ENCODE measurements around the gene LRRC1. TPM values are rescaled to one million over a fixed set of nuclear protein-coding genes. Genes with fewer than 3 reads are reported as not detected.
A peak's percentile ranks its signal among the peaks of the same experiment; 100 is the strongest.

The LRRC1 gene
- total RNA-seq, 1 donor from 2014 or later = 9.3 TPM

- TF ChIP-seq CTCF (conservative IDR thresholded peaks at IDR 0.05; ENCODE audit: low read depth, low read length) = no peak
- no peak for DNase-seq (ENCODE audit: low read depth)
- no peak overlapping the region for H3K4me3 ChIP-seq (ENCODE audit: low read depth, low read length)
These were observed 65.7 kb downstream of the LRRC1 start for GRCh38 chr6:53860511-53860910.

GRCh38 chr6:53861518-53861917 is 66.7 kb downstream of the LRRC1 start:
- TF ChIP-seq CTCF (conservative IDR thresholded peaks at IDR 0.05; ENCODE audit: low read depth, low read length) = no peak
- DNase-seq (ENCODE audit: low read depth) = no peak

GRCh38 chr6:53862662-53863462 is 68.1 kb downstream of the LRRC1 start:
- no peak overlapping the region for H3K4me3 ChIP-seq (ENCODE audit: low read depth, low read length)
- DNase-seq (ENCODE audit: low read depth) = no peak
- no peak for TF ChIP-seq CTCF (conservative IDR thresholded peaks at IDR 0.05; ENCODE audit: low read depth, low read length)

More at GRCh38 chr6:53861518-53861917, 66.7 kb downstream of the LRRC1 start:
- H3K4me3 ChIP-seq (ENCODE audit: low read depth, low read length) = no peak overlapping the region

- H3K4me3 ChIP-seq (ENCODE audit: low read depth, low read length) = no peak overlapping the region
- TF ChIP-seq CTCF (conservative IDR thresholded peaks at IDR 0.05; ENCODE audit: low read depth, low read length) = no peak
- DNase-seq (ENCODE audit: low read depth) = no peak
These were observed 70.0 kb downstream of the LRRC1 start for GRCh38 chr6:53864781-53865180.

- no peak for DNase-seq (ENCODE audit: low read depth)
These were observed 71.4 kb downstream of the LRRC1 start for GRCh38 chr6:53866226-53866625.

GRCh38 chr6:53868626-53869025 is 73.8 kb downstream of the LRRC1 start:
- no peak for TF ChIP-seq CTCF (conservative IDR thresholded peaks at IDR 0.05; ENCODE audit: low read depth, low read length)
- H3K4me3 ChIP-seq (ENCODE audit: low read depth, low read length) = no peak overlapping the region
- DNase-seq (ENCODE audit: low read depth) = no peak

More at GRCh38 chr6:53866226-53866625, 71.4 kb downstream of the LRRC1 start:
- H3K4me3 ChIP-seq (ENCODE audit: low read depth, low read length) = no peak overlapping the region
- TF ChIP-seq CTCF (conservative IDR thresholded peaks at IDR 0.05; ENCODE audit: low read depth, low read length) = no peak

GRCh38 chr6:53869964-53870363 is 75.2 kb downstream of the LRRC1 start:
- no peak for TF ChIP-seq CTCF (conservative IDR thresholded peaks at IDR 0.05; ENCODE audit: low read depth, low read length)
- no peak overlapping the region for H3K4me3 ChIP-seq (ENCODE audit: low read depth, low read length)
- DNase-seq (ENCODE audit: low read depth) = peak; percentile 23
